Heart right ventricle (tissue), 16 donors: ENCODE results near the gene OXGR1. TPM values are rescaled to one million over a fixed set of nuclear protein-coding genes. Genes with fewer than 3 reads are reported as not detected.

ENCODE experiments used
- ATAC-seq, 8 donors: fragments of 200-7000 bp; cut with Tn5 transposase; one replicate each; pipeline ENCODE4 v1.9.1; 2020; ENCODE audit warnings: mild to moderate bottlenecking in 8 of 8, moderate library complexity in 8 of 8, moderate number of reproducible peaks in 1 of 8
- DNase-seq, 2 donors: peaks; one replicate each; pipeline ENCODE4 v3.0.0-alpha.2; 2020
- H3K27ac ChIP-seq, 10 donors: fragments of 200-600 bp; sonication (generic) in 2 of 10; one replicate each; pipeline versions ENCODE4 v1.5.0 to v1.8.0; 2020 to 2022; ENCODE audit warnings: mild to moderate bottlenecking in 3 of 10
- H3K27me3 ChIP-seq, 7 donors: fragments of 200-600 bp; one replicate each; pipeline ENCODE4 v1.8.0; 2021 to 2022; ENCODE audit warnings: mild to moderate bottlenecking in 2 of 7
- H3K36me3 ChIP-seq, 9 donors: fragments of 200-600 bp; sonication (generic) in 1 of 9; one replicate each; pipeline versions ENCODE4 v1.5.0 to v1.8.0; 2020 to 2022; ENCODE audit warnings: mild to moderate bottlenecking in 2 of 9
- H3K4me1 ChIP-seq, 9 donors: fragments of 200-600 bp; sonication (generic) in 1 of 9; one replicate each; pipeline versions ENCODE4 v1.5.0 to v1.8.0; 2020 to 2022; ENCODE audit warnings: mild to moderate bottlenecking in 4 of 9
- H3K4me3 ChIP-seq, 10 donors: fragments of 200-600 bp; sonication (generic) in 2 of 10; one replicate each; pipeline versions ENCODE4 v1.5.0 to v1.8.0; 2020 to 2022; ENCODE audit warnings: mild to moderate bottlenecking in 7 of 10, moderate library complexity in 2 of 10
- H3K9me3 ChIP-seq, 11 donors: fragments of 200-600 bp in 10 of 11; sonication (generic) in 2 of 11; one replicate each; pipeline versions ENCODE4 v1.5.0 to v1.8.0; 2013 to 2022; ENCODE audit warnings: mild to moderate bottlenecking in 2 of 11, control low read depth in 1 of 11, moderate library complexity in 1 of 11
- CTCF ChIP-seq, 9 donors: fragments of 200-600 bp; sonication (generic) in 2 of 9; IDR thresholded peaks; one replicate each; pipeline versions ENCODE4 v1.5.0 to v1.8.0; 2021 to 2022; ENCODE audit warnings: antibody characterized with exemption in 9 of 9, mild to moderate bottlenecking in 5 of 9, moderate library complexity in 1 of 9
- WGBS, 2 donors: extraction: QIAGEN DNeasy Blood & Tissue Kit; methylation state at CpG; one replicate each; pipeline ENCODE4 v1.1.7; 2013; ENCODE audit warnings: inconsistent platforms in 1 of 2; 5-methylcytosine and 5-hydroxymethylcytosine counted together
- intact Hi-C, 10 donors: fragments of 100-400 bp; cut with DNase I; formaldehyde crosslinking; loops; one replicate each; pipeline versions ENCODE4 v1.11.1 to v1.14.2; 2022
- long read RNA-seq, 3 donors: library from polyadenylated mRNA; unstranded; transcript quantifications; one replicate each; pipeline ENCODE4 v2.0.0, GENCODE V29; 2020 to 2021
- polyA plus RNA-seq, 2 donors: library from polyadenylated mRNA; stranded (reverse); fragments of 200-250 nt; gene quantifications; one replicate each; pipeline ENCODE4 v1.2.3, GENCODE V29; 2013
- total RNA-seq, 10 donors: library from RNA; stranded (reverse); fragmentation: NEBNext Ultra II Directional in 3 of 10; extraction: Animal tissue kit (Norgen Biotek cat#: 25700) in 3 of 10; gene quantifications; one replicate each; pipeline versions ENCODE4 v1.2.1 to v1.2.4, GENCODE V29; 2021 to 2023
- donor health status: Arrhythmogenic right ventricular cardiomyopathy.
- donor health status: ischemic (EF 13 %, LVEDD 7.1; RV severe dilation, severe dysfunction).
- donor health status: healthy with polysubstance abuse.
- donor health status: DM: no; HTN: yes; CAD: no.
- donor health status: DM: no; HTN: no; CAD: no.
- donor health status: ischemic (EF 25% LVEDD 6.9; RV normal size, moderate dysfunction).
- donor health status: ischemic (EF 25% LVEDD 5.7; RV mildly dilated, moderate dysfunction).
- donor health status: healthy.
- donor health status: DM: yes; HTN: yes; CAD: no.
- donor health status: Ischemic cardiomyopathy.
- donor health status: ischemic (EF 35%, LVEDD 5.7; RV mildly dilated, moderate dysfunction).
- donor health status: nonischemic (EF 11% LVEDD 7.7; RV severe dilation, severe dysfunction).
- donor health status: DM: yes; HTN: yes; CAD: no.
- donor health status: PGD.
- donor health status: ischemic (EF 29% LVEDD 5.4; RV normal size, mild dysfunction).
- donor health status: nonischemic (EF 23%, LVEDD 6.1; RV moderate dilation, normal function).

OXGR1 gene
- total RNA-seq (under 1 TPM in 3 of 10 donors, not detected in 7; 0.09 to 0.28 (median 0.21) TPM), polyA plus RNA-seq (under 1 TPM; 0.06 to 0.22 TPM)
- long read RNA-seq, donor 1 = 0 reads
- long read RNA-seq, donor 2 = 0 reads
- long read RNA-seq, donor 3 = 0 reads

- Histone ChIP-seq H3K36me3 (no peaks in the 10 kb centered on the region), H3K27ac (no peak within 1 kb of the TSS), H3K4me1 (peaks cover 0 to 13% (median 9%) of the 10 kb centered on the region in 9 donors), H3K4me3 (peak within 1 kb of the TSS; percentile 21 to 60 (median 48)), H3K27me3 (peaks cover 0 to 81% (median 41%) of the 10 kb centered on the region in 7 donors), H3K9me3 (peaks cover 0 to 4% (median 0%) of the 10 kb centered on the region in 11 donors)
- 1 to 2% methylated on average over 52 of the region's 52 CpGs for WGBS, 2 donors
- DNase-seq (no peak), ATAC-seq (peak in 5 of 8 donors; percentile 20 to 59 (median 37))
- TF ChIP-seq CTCF (IDR thresholded peaks at IDR 0.05) = no peak
- intact Hi-C loops = no loop called here
These were observed at the start of gene OXGR1 for GRCh38 chr13:96994017-96994857. TSS of gene OXGR1 (minus strand) at chr13:96994476. CDS start at chr13:96987759, 6,717 bp downstream.

- ATAC-seq (no peak), DNase-seq (no peak)
- no peaks in the 10 kb centered on the region for H3K9me3 ChIP-seq
- no peaks in the 10 kb centered on the region for H3K4me1 ChIP-seq
- no peaks in the 10 kb centered on the region for H3K27me3 ChIP-seq
- WGBS, 2 donors = 70 to 73% methylated on average over 2 of the region's 2 CpGs
- no peak overlapping the region for H3K27ac ChIP-seq
- no peak overlapping the region for H3K4me3 ChIP-seq
- H3K36me3 ChIP-seq = no peaks in the 10 kb centered on the region
- intact Hi-C loops = no loop called here
- TF ChIP-seq CTCF (IDR thresholded peaks at IDR 0.05) = no peak
These were observed 49.0 kb upstream of the OXGR1 start for GRCh38 chr13:97043302-97043701.

- intact Hi-C loops = no loop called here
These were observed 36.6 kb upstream of the OXGR1 start for GRCh38 chr13:97030705-97031452.

More at GRCh38 chr13:97030705-97031452, 36.6 kb upstream of the OXGR1 start:
- H3K4me1 ChIP-seq = peaks cover 0 to 25% (median 11%) of the 10 kb centered on the region in 9 donors
- no peak overlapping the region for H3K4me3 ChIP-seq
- H3K27ac ChIP-seq = no peak overlapping the region
- peaks cover 0 to 11% (median 0%) of the 10 kb centered on the region in 11 donors for H3K9me3 ChIP-seq
- ATAC-seq = no peak
- H3K27me3 ChIP-seq = no peaks in the 10 kb centered on the region
- WGBS, 2 donors = 64 to 66% methylated on average over 2 of the region's 2 CpGs
- no peaks in the 10 kb centered on the region for H3K36me3 ChIP-seq
- DNase-seq = no peak
- TF ChIP-seq CTCF (IDR thresholded peaks at IDR 0.05) = peak in 5 of 9 donors; percentile 16 to 36 (median 27)
